ENCODE results near the gene NSUN2.
"Not testable (repeated sequence)": the region's sequence is repeated elsewhere in the genome, so short reads cannot be mapped to it uniquely, and the experiment has no call there.

- TF ChIP-seq CTCF, POLR2A (IDR thresholded peaks at IDR 0.05): not testable (repeated sequence)
Observed at GRCh38 chr5:6668717-6669116, 35.9 kb upstream of the NSUN2 start.

Measured in uterus (tissue), 2 donors.